Thyroid gland (tissue), 4 donors: ENCODE results near the gene NODAL.

Experiments used
- POLR2A ChIP-seq, 2 donors: fragments of 450-650 bp; IDR thresholded peaks; one replicate each; pipeline ENCODE4 v1.6.1; 2017; ENCODE audit warnings: antibody characterized with exemption in 2 of 2, mild to moderate bottlenecking in 2 of 2, moderate library complexity in 1 of 2
- TF ChIP-seq, protein P1 (sequence below), 6 experiments: fragments of 200-600 bp in 3 of 6; fragments of 450-650 bp in 3 of 6; sonication (generic) in 3 of 6; IDR thresholded peaks; one replicate each; pipeline ENCODE4 v1.5.1; 2016 to 2019; ENCODE audit warnings: antibody characterized with exemption in 6 of 6, mild to moderate bottlenecking in 2 of 6, inconsistent platforms in 1 of 6, moderate library complexity in 1 of 6

DNA sequence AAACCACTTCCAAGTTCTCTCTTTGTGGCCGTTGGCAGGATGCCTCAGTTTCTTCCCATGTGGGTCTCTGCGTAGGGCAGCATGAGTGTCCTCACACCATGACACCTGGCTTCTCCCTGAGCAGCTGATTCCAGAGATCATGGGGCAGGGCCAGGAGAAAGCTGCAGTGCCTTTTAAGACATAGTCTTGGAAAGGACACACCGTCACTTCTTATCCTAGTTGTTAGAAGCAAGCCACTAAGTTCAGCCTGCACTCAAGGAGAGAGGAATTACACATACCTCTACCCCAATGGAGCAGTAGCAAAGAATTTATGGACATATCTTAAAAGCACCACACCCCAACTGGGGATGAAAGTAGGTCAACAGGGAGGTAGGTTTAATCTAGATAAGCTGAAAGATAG, 16.4 kb downstream of the NODAL start:
- TF ChIP-seq, protein P1, sequence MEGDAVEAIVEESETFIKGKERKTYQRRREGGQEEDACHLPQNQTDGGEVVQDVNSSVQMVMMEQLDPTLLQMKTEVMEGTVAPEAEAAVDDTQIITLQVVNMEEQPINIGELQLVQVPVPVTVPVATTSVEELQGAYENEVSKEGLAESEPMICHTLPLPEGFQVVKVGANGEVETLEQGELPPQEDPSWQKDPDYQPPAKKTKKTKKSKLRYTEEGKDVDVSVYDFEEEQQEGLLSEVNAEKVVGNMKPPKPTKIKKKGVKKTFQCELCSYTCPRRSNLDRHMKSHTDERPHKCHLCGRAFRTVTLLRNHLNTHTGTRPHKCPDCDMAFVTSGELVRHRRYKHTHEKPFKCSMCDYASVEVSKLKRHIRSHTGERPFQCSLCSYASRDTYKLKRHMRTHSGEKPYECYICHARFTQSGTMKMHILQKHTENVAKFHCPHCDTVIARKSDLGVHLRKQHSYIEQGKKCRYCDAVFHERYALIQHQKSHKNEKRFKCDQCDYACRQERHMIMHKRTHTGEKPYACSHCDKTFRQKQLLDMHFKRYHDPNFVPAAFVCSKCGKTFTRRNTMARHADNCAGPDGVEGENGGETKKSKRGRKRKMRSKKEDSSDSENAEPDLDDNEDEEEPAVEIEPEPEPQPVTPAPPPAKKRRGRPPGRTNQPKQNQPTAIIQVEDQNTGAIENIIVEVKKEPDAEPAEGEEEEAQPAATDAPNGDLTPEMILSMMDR (IDR thresholded peaks at IDR 0.05): no peak
- TF ChIP-seq POLR2A (IDR thresholded peaks at IDR 0.05): no peak
